ENCODE data around the gene ORM2. TPM values are rescaled to one million over a fixed set of nuclear protein-coding genes. Genes with fewer than 3 reads are reported as not detected.

The ORM2 gene
- total RNA-seq, 2 experiments from 2014 or later = not detected

- Mint-ChIP-seq H3K36me3 (ENCODE audit: low read depth) (peaks cover 93% of the 10 kb centered on the region), H3K4me1 (ENCODE audit: low read depth) (peaks cover 95% of the 10 kb centered on the region), H3K4me3 (peak overlapping the region; percentile 75), H3K27me3 (ENCODE audit: low read depth) (no peaks in the 10 kb centered on the region), H3K27ac (peak overlapping the region; percentile 84), H3K9me3 (ENCODE audit: insufficient read depth) (no peaks in the 10 kb centered on the region)
- ChIA-PET POLR2A (interaction anchor here (1.4 to 15.0 kb wide), 3 partner anchors 9 to 16 kb away, joined by 3 to 407 read pairs (median 7); partner anchors contain the start of gene AKNA), CTCF (interaction anchor here (1.6 to 4.9 kb wide), 4 partner anchors 16 to 20 kb away, joined by 4 to 83 read pairs (median 7); partner anchors contain the start of gene AKNA)
- no peak for DNase-seq
- ATAC-seq = no peak
Measured at GRCh38 chr9:114370251-114370967, 40.7 kb downstream of the ORM2 start.

- DNase-seq = no peak
- Mint-ChIP-seq H3K4me3 (peak overlapping the region; percentile 75), H3K27me3 (ENCODE audit: low read depth) (no peaks in the 10 kb centered on the region), H3K36me3 (ENCODE audit: low read depth) (peaks cover 93% of the 10 kb centered on the region), H3K4me1 (ENCODE audit: low read depth) (peaks cover 95% of the 10 kb centered on the region), H3K9me3 (ENCODE audit: insufficient read depth) (no peaks in the 10 kb centered on the region), H3K27ac (peak overlapping the region; percentile 84)
- ChIA-PET CTCF (interaction anchor here (1.6 to 4.9 kb wide), 4 partner anchors 15 to 21 kb away, joined by 4 to 83 read pairs (median 7); partner anchors contain the start of gene AKNA), POLR2A (interaction anchor here (1.4 to 15.0 kb wide), 3 partner anchors 9 to 15 kb away, joined by 3 to 407 read pairs (median 7); partner anchors contain the start of gene AKNA)
- no peak for ATAC-seq
Measured at GRCh38 chr9:114370968-114371320, 41.3 kb downstream of the ORM2 start.

- Mint-ChIP-seq H3K27ac (peak overlapping the region; percentile 84), H3K4me3 (peak overlapping the region; percentile 75), H3K9me3 (ENCODE audit: insufficient read depth) (no peaks in the 10 kb centered on the region), H3K4me1 (ENCODE audit: low read depth) (peaks cover 93% of the 10 kb centered on the region), H3K27me3 (ENCODE audit: low read depth) (no peaks in the 10 kb centered on the region), H3K36me3 (ENCODE audit: low read depth) (peaks cover 91% of the 10 kb centered on the region)
- no peak for DNase-seq
- peak; percentile 1 for ATAC-seq
- ChIA-PET CTCF (interaction anchor here (1.6 to 4.9 kb wide), 4 partner anchors 15 to 21 kb away, joined by 4 to 83 read pairs (median 7); partner anchors contain the start of gene AKNA), POLR2A (interaction anchor here (1.0 to 15.0 kb wide), 4 partner anchors 10 to 25 kb away, joined by 3 to 407 read pairs (median 6); partner anchors contain the start of gene AKNA)
Measured at GRCh38 chr9:114371343-114371944, 41.8 kb downstream of the ORM2 start.

GRCh38 chr9:114371973-114372917 lies 42.6 kb downstream of the ORM2 start:
- H3K4me1 Mint-ChIP-seq (ENCODE audit: low read depth) = peaks cover 93% of the 10 kb centered on the region
- no peaks in the 10 kb centered on the region for H3K9me3 Mint-ChIP-seq (ENCODE audit: insufficient read depth)
- peak overlapping the region; percentile 75 for H3K4me3 Mint-ChIP-seq
- ChIA-PET CTCF (interaction anchor here (0.9 to 4.9 kb wide), 5 partner anchors 14 to 33 kb away, joined by 3 to 83 read pairs (median 6); partner anchors contain the start of gene AKNA), POLR2A (interaction anchor here (0.9 to 15.0 kb wide), 5 partner anchors 9 to 26 kb away, joined by 3 to 407 read pairs (median 4); partner anchors contain the start of gene AKNA)
- peaks cover 91% of the 10 kb centered on the region for H3K36me3 Mint-ChIP-seq (ENCODE audit: low read depth)
- H3K27ac Mint-ChIP-seq = peak overlapping the region; percentile 84
- DNase-seq (peak; percentile 75), ATAC-seq (peak; percentile 59)
- no peaks in the 10 kb centered on the region for H3K27me3 Mint-ChIP-seq (ENCODE audit: low read depth)

GRCh38 chr9:114372921-114373448 lies 43.3 kb downstream of the ORM2 start:
- peaks cover 91% of the 10 kb centered on the region for H3K36me3 Mint-ChIP-seq (ENCODE audit: low read depth)
- H3K4me3 Mint-ChIP-seq = peak overlapping the region; percentile 75
- peak; percentile 95 for DNase-seq
- no peaks in the 10 kb centered on the region for H3K27me3 Mint-ChIP-seq (ENCODE audit: low read depth)
- peaks cover 93% of the 10 kb centered on the region for H3K4me1 Mint-ChIP-seq (ENCODE audit: low read depth)
- ChIA-PET POLR2A (interaction anchor here (0.6 to 15.0 kb wide), 5 partner anchors 8 to 312 kb away, joined by 3 to 407 read pairs (median 3); partner anchors contain the start of gene AKNA), CTCF (interaction anchor here (0.7 to 4.9 kb wide), 5 partner anchors 13 to 281 kb away, joined by 3 to 83 read pairs (median 3); partner anchors contain the start of gene AKNA)
- peak overlapping the region; percentile 84 for H3K27ac Mint-ChIP-seq
- no peaks in the 10 kb centered on the region for H3K9me3 Mint-ChIP-seq (ENCODE audit: insufficient read depth)
- ATAC-seq = peak; percentile 83

- DNase-seq (peak; percentile 43), ATAC-seq (no peak)
- no peaks in the 10 kb centered on the region for H3K27me3 Mint-ChIP-seq (ENCODE audit: low read depth)
- H3K4me1 Mint-ChIP-seq (ENCODE audit: low read depth) = peaks cover 94% of the 10 kb centered on the region
- POLR2A ChIA-PET = interaction anchor here (0.8 to 15.0 kb wide), 3 partner anchors 12 to 311 kb away, joined by 3 to 407 read pairs (median 3); partner anchors contain the start of gene AKNA
- peak overlapping the region; percentile 84 for H3K27ac Mint-ChIP-seq
- no peaks in the 10 kb centered on the region for H3K9me3 Mint-ChIP-seq (ENCODE audit: insufficient read depth)
- H3K4me3 Mint-ChIP-seq = peak overlapping the region; percentile 40
- H3K36me3 Mint-ChIP-seq (ENCODE audit: low read depth) = peaks cover 93% of the 10 kb centered on the region
- CTCF ChIA-PET = interaction anchor here (0.7 to 4.9 kb wide), 7 partner anchors 11 to 279 kb away, joined by 3 to 83 read pairs (median 4); partner anchors contain the start of gene AKNA
Measured at GRCh38 chr9:114373960-114374730, 44.5 kb downstream of the ORM2 start.

- Mint-ChIP-seq H3K27ac (peak overlapping the region; percentile 84), H3K4me3 (peak overlapping the region; percentile 40), H3K9me3 (ENCODE audit: insufficient read depth) (no peaks in the 10 kb centered on the region), H3K36me3 (ENCODE audit: low read depth) (peaks cover 93% of the 10 kb centered on the region), H3K27me3 (ENCODE audit: low read depth) (no peaks in the 10 kb centered on the region), H3K4me1 (ENCODE audit: low read depth) (peaks cover 94% of the 10 kb centered on the region)
- no peak for DNase-seq
- ChIA-PET CTCF (interaction anchor here (1.0 to 1.1 kb wide), 3 partner anchors 11 to 16 kb away, joined by 4 to 6 read pairs (median 6); partner anchors contain the start of gene AKNA), POLR2A (interaction anchor here (15.0 kb wide), 1 partner anchor 11 kb away, joined by 407 read pairs; the partner anchor contains the start of gene AKNA)
- no peak for ATAC-seq
Measured at GRCh38 chr9:114374936-114375335, 45.3 kb downstream of the ORM2 start.

- peak overlapping the region; percentile 84 for H3K27ac Mint-ChIP-seq
- no peaks in the 10 kb centered on the region for H3K27me3 Mint-ChIP-seq (ENCODE audit: low read depth)
- peak overlapping the region; percentile 40 for H3K4me3 Mint-ChIP-seq
- DNase-seq = peak; percentile 60
- CTCF ChIA-PET = interaction anchor here (1.0 to 1.1 kb wide), 3 partner anchors 10 to 15 kb away, joined by 4 to 6 read pairs (median 6); partner anchors contain the start of gene AKNA
- H3K4me1 Mint-ChIP-seq (ENCODE audit: low read depth) = peaks cover 93% of the 10 kb centered on the region
- no peaks in the 10 kb centered on the region for H3K9me3 Mint-ChIP-seq (ENCODE audit: insufficient read depth)
- peaks cover 94% of the 10 kb centered on the region for H3K36me3 Mint-ChIP-seq (ENCODE audit: low read depth)
- POLR2A ChIA-PET = interaction anchor here (2.6 to 15.0 kb wide), 3 partner anchors 10 to 11 kb away, joined by 11 to 407 read pairs (median 45); partner anchors contain the start of gene AKNA
- no peak for ATAC-seq
Measured at GRCh38 chr9:114375386-114376175, 45.9 kb downstream of the ORM2 start.

All from activated CD8-positive, alpha-beta T cell treated with anti-CD3 and anti-CD28 coated beads, Interleukin-2, amount 10 ng/mL, durations not matched to agents 7 days and 5 days (primary cell).